H4 (cell line): ENCODE data around the gene TMEM229B. TPM values are rescaled to one million over a fixed set of nuclear protein-coding genes. Genes with fewer than 3 reads are reported as not detected.
A peak's percentile ranks its signal among the peaks of the same experiment; 100 is the strongest.
"Not testable (repeated sequence)": the region's sequence is repeated elsewhere in the genome, so short reads cannot be mapped to it uniquely, and the experiment has no call there.

Experiments
- DNase-seq: peaks from one replicate; pipeline ENCODE4 v3.0.0-alpha.2; 2015; ENCODE audit warnings: low spot score
- total RNA-seq: library from RNA; depleted of rRNA; stranded (reverse); fragments of >200 nt; shearing (Covaris generic); gene quantifications from 2 replicates; pipeline ENCODE4 v1.2.3, GENCODE V29; 2014

The TMEM229B gene
- total RNA-seq, 1 experiment from 2014 or later, result 5.7 TPM

DNA sequence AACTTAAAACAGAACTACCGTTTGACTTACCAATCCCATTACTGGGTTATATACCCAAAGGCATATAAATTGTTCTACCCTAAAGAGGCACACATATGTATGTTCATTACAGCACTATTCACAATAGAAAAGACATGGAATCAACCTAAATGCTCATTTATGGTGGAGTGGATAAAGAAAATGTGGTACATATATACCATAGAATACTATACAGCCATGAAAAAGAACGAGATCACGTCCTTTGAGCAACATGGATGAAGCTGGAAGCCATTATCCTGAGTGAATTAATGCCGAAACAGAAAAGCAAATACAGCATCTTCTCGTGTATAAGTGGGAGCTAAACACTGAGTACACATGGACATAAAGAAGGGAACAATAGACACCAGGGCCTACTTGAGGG is 31.8 kb downstream of the TMEM229B start:
- no peak for DNase-seq

DNA sequence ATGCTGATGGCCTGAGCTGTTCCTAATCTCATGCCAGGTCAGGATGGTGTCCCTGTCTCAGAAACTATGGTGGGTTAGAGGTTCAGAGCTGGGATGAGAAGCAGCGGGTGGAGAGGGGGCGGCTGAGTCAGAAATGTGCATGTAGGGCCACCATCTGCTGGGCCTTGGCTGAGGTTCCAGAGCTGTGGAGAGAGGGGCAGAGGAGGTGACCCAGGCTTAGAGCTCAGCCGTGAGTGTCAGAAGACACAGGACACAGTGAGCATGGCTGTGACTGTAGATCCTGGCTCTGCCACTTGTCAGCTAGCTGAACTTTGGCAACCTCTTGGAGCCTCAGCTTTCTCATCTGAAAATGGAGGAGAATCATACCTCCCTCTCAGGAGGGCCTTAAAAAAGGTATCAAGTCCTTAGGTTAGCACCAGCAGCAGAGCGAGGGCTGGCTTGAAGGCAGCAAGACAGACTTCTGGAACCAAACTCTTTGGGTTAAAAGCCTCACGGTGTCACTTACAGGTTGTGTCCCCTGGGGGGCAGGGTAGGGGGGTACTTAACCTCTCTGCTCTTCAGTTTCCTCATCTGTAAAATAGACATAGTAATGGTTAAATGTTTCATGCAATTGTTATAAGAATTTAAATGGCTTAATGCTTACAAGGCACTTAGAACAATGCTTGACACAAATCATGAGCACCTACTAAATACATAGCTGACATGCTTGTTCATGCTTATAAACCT is 34.8 kb downstream of the TMEM229B start:
- no peak for DNase-seq

DNA sequence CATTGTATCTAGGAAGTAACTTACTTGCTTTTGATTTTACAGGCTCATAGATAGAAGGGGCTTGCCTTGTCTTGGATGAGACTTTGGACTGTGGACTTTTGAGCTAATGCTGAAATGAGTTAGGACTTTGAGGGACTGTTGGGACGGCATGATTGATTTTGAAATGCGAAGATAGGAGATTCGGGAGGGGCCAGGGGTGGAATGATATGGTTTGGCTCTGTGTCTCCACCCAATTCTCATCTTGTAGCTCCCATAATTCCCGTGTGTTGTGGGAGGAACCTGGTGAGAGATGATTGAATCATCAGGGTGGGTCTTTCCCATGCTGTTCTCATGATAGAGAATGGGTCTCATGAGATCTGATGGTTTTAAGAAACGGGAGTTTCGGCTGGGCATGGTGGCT is 36.9 kb downstream of the TMEM229B start:
- not testable (repeated sequence) for DNase-seq

DNA sequence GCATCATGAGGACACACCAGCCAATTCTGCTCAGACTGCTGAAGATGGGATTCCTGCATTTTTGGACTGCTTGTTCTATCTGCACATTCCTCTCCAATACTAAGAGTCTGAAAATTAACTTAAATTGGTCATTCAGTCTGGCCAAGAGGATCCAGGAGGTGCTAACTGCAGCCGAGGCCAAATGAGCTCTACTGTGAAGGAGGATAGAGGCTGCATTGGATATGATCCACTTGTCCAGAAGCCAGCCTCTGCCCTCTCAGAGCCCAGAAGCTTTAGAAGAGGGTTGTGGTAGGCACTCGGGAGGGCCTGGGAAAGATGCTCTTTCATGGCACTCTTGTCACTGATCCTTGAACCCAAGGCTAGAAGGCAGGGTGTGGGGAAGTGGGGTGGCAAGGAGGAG is 39.4 kb downstream of the TMEM229B start:
- DNase-seq, result no peak

DNA sequence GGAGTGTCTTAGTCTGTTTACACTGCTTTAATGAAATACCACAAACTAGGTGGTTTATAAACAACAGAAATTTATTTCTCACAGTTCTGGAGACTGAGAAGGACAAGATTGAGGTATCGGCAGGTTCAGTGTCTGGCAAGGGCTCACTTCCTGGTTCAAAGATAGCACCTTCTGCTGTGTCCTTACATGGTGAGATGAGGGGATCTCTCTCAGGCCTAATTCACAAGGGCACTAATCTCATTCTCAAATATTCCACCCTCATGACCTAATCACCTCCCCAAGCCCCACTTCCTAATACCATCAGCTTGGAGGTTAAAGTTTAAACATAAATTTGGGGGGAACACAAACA is 41.5 kb downstream of the TMEM229B start:
- no peak for DNase-seq

DNA sequence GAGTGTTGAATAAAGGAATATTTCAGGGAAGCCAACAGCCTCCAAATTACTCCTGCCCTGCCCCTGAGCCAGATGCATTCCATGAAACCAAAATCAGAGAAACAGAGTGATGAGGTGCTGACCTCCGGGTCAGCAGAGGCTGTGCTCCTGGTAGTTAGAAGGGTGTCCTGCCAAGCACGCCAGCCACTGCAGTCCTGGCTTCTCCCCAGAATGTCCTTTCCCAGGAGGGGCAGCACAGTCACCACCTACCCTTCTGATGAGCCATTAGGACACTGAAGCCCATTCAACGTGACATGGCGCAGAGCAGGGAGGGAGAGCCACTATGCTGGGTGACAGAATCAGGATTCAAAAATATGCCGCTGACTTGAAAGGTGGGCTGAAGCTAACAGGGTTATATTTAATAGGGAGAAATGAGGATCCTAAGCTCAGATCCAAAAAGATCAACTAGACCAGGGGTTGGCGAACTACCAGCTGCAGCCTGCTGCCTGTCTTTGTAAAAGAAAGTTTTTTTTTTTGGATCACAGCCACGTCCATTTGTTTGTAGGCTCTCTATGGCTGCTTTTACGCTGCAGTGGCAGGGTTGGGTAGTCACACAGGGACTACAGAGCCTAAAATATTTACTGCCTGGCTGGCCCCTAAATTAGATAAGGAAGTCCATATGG is 42.0 kb downstream of the TMEM229B start:
- DNase-seq, result no peak

DNA sequence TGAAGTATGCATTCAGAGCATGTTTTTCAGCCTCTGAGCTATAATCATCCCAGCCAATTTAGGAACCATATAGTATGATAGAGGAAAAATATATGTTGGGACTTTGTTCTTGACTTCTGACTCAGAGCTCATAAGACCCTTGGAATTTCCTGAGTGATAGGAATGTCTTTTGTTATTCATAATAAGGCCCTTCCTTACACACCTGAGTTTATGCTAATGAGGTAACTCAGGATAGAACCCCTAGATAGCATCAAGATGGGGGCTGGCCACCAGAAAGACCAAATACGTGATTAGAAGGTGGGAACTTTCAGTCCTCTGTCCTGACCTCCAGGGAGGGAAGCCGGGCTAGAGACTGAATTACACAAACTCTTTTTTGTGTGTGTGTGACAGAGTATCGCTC is 44.1 kb downstream of the TMEM229B start:
- no peak for DNase-seq

DNA sequence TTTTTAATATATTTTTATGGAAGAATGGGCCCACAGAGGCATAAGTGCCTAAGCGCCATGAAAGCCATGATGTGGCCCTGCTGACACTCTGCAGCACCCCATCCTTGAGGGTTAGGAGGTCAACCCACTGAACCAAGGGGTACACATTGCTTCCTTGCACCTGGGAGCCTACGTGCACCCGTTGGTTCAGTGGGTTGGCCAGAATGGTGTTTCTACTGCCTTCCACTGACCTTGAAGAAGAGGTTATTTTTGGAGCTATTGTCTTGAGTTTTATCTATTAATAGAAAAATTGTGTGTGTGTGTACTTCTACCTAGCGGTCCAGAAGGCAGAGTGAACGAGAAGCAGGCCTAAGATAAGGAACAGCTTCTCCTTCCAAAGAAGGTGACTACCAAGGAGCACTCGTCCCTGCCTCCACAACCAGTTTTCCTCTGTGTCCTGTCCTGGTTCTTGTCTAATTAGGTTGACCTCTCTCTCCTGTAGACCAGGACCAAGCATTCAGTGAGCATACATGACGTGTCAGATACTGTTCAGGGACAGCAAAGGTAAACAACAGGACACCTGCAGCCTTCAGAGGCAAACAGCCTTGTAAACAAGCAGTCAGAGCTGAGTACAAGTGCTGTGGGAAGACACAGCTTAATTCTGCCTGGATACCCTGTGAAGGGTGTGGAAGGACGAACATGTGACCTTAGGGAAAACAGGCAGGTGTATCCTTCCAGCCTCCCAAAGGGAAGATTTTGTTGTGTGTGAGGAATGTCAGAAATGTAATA is 46.2 kb downstream of the TMEM229B start:
- DNase-seq, result no peak

DNA sequence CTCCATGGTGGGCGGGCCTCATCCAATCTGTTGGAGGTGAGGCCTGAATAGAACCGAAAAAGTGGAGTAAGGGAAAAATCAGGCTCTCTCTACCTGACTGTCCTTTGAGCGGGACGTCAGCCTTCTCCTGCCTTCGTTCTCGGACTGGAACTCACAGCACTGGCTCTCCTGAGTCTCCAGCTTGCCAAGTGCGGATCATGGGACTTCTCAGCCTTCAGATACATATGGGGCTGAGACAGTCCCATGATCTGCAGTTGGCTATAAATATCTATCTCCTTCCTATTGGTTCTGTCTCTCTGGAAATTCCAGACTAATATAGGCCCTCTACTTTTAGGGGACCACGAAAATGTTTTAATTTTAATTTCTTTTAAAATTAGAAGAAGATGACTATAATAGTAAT is 46.8 kb downstream of the TMEM229B start:
- DNase-seq, result no peak

DNA sequence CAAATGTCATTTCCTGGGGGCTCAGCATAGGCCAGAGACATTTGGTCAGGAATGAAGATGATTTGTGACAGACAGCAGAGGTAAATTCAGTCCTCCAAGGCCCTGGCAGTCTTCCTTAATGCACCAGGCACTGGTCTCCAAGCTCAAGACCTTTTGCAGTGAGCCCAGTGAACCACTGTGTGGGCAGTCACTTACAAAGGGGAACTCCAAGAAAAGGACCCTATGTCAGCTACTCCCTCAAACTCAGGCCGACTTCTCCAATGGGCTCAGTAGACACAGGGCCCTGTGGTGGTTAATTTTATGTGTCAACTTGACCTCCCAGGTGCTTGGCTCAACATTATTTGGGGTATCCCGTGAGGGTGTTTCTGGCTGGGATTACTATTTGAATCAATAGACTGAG is 47.3 kb downstream of the TMEM229B start:
- DNase-seq, result no peak

DNA sequence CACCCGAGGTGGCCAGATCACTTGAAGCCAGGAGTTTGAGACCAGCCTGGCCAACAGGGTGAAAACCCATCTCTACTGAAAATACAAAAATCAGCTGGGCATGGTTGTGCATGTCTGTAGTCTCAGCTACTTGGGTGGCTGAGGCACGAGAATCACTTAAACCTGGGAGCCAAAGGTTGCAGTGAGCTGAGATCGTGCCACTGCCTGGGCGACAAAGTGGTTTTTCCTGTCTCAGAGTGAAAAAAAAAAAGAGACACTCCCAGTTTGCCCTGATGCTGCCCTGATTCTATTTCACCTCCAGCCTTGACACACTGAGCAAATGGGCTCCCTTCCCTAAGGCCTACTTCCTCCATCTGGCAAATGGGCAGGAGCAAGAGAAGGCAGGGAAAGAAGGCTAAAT is 48.0 kb downstream of the TMEM229B start:
- no peak for DNase-seq

DNA sequence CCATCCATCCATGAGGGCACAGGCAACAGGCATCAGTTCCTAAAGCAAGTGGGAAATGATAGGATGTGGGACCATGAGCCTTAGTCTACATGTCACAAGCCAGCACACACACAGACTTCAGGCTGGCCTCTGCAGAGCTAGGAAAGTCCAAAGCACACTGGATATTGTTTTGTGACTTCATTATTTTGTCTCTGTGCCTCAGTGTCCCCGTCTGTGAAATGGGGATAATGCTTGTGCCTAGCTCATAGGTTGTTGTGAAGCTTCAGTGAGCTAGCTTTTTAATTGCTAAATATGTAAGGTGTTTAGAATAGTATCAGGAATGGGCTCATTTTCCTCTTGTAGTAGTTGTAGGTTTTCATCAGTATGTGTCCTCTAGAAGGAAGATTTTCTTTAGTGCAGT is 49.6 kb downstream of the TMEM229B start:
- DNase-seq, result no peak

DNA sequence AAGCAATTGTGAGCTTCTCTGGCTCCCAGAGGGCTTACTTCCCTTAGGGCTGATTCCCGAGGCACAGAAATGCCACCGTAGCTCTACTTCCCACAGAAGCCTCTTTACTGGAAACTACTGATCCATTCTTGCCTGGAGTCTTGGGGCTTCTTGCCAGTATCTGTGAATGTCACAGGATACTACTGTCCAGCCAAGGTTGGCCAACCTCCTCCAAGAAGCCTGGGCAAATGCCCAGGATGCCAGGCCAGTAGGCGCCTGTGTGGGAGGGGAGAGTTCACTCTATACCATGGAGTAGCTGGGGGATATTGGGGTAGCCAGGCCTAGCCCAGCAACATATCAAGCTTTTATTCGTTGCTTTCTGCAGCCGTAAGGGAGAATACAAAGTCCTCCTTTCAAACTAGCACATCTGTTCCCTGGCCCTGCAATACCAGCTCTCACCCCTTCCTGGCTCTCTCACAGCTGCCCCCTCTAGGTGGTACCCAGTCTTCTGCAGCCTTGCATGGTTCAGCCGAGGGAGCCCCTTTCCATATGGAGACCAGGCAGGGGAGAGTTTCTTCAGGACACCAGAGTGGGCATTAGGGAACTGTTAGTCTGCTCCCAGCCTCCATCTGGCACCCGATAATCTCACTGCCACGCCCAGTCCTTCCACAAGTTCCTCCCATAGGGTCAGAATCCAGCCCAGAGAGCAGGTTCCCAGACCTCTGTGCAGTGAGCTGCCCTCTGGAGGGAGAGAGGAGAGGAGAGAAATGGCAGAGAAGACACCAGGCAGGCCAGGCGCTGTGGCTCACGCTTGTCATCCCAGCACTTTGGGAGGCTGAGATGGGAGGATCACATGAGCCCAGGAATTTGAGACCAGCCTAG is 52.3 kb downstream of the TMEM229B start:
- DNase-seq, result no peak

DNA sequence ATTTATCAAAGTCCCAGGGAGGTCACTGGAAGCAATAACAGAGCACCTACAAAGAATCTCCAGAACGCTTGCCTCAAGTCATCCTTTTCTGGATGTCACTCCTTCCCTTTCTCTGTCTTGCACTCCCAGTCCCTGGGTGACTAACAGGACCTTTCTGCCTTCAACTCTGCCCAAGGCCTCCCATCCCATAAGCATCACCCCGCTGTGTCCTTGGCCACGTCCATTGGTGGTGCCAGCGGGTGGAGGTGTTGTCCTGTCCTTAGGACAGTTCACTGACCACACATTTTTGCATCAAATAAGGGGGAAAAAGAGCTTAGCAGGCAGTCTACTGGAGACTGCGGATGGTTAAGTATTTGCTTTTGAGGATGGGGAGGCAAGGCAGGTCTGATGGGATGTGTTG is 52.9 kb downstream of the TMEM229B start:
- no peak for DNase-seq

DNA sequence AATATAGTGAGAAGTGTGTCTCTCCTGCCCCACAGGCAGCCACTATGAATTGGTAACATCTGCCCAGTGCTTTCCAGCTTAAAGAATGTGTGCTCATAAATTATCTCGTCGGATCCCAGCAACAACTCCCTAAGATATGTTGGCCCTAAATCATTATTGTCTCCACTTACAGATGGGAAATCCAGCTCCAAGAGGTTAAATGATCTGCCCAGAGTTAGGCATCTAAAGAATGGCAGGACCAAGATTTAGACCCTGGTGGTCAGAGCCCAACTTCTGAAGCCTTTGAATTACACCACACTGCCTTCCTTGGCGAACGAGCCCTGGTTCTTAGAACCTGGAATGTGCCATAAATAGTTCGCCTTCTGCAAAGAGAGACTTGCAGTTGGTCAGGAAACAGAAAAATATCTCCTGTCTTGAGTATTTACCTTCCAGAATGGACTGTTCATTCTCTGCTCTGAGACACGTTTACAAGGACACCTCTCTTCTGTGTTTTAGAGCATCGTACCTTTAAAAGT is 56.4 kb downstream of the TMEM229B start:
- no peak for DNase-seq

DNA sequence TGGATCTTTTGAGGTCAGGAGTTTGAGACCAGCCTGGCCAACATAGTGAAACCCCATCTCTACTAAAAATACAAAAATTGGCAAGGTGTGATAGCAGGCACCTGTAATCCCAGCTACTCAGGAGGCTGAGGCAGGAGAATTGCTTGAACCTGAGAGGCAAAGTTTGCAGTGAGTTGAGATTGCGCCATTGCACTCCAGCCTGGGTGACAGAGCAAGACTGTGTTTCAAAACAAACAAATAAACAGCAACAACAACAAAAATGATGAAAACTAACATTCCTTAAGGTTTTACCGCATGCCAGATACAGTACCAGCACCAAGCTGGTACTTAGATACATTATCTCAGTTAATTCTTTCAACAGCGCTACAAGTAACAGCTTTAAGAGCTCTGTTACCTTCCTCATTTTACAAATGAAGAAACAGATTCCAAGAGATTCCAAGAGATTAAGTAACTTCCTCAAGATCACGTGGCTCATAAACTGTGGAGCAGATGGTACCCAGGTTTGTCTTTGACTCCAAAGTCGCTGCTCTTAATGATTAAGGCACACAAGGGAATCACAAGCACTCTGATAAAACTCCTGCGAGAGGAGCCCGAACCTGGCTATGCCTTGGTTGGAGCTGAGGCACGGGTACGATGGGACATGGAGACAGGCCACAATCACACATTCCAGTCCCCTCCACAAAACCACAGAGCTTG is 58.9 kb downstream of the TMEM229B start:
- DNase-seq, result no peak

DNA sequence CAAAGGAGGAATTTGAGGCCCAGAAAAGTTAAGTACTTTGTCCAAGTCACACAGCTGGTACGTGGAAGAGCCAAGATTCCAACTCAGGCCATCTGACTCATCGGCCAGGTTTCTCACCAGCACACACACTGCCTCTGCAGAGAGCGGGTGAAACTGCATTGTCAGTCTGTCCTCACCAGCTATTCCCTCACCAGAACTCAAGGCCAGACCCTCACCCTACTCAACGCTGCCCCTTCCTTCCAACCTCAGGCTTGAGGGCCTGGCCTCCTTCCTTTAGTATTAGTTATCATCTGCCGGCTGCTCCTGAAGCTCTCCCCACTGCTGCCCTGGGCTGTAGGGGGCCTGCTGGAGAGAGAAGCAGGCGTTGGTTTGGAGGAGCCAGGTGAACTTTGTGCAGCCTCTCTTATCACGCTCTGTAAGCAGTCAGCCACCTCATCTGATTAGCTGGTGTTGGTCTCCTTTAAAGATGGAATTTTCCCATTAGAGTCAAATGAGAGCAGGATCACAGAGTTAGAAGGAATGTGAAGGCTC is 60.0 kb downstream of the TMEM229B start:
- DNase-seq, result peak; percentile 63

DNA sequence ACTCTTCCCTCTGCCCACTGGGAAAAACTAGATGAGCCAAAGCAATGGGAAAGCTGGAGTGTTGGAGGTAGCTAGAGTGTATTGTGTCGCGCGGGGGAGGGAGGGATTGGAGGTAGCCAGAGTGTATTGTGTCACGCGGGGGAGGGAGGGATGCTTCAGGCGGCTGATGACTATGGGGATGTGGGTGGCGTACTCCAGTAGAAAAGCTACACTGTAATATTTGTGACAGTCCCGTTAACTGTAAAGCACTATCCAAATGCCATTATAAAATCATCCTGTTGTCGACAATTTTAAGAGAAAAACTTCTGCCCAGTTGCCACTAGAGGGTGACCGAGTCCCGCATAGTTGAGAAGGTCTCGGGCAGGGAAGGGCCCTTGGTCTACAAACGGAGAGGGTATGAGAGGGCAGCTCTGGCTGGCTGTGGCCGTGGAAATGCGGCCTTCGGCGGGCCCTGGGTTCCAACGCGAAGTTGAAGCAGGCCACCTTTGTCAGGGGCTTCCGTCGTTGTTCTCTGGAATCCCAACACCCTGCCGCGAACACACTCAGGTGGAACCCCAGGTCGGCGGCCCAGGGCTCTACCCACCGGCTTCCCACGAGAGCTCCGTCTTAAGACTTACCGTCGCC is 61.4 kb downstream of the TMEM229B start:
- DNase-seq, result peak; percentile 78

DNA sequence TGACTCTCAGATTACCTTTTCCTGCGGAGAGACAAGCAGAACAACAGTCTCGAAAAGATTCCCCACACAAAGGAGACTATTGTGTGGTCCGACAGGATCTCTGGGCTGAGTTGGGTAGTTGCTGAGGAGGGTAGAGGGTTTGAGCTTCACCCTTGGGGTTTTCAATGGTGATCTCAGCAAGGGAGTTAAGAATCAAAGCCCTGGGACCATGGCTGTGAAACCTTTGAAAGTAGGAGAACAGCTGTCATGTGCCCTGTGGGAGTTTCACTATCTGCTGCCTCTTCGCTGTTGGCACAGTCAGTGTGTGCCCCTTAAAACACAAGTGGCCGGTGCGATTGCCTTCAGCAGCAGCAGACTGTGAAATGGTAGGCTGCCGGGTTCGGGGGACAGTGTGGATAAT is 62.4 kb downstream of the TMEM229B start:
- DNase-seq, result no peak

DNA sequence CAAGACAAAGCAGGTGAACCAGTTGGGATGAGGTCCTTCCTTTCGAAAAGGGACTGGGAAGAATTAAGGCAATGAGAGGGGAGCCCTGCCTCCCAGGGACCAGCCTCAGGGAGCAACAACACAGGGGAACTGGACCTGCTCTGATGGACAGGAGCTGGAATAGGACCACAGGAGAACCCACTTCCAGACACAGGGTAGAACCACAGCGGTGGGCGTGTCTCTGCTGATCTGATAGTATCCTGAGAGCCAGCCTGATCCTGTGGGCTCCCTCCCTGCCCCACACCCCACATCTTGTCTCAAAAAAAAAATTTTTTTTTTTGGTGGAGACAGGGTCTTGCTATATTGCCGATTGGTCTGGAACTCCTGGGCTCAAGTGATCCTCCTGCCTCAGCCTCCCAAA is 62.9 kb downstream of the TMEM229B start:
- DNase-seq, result no peak

DNA sequence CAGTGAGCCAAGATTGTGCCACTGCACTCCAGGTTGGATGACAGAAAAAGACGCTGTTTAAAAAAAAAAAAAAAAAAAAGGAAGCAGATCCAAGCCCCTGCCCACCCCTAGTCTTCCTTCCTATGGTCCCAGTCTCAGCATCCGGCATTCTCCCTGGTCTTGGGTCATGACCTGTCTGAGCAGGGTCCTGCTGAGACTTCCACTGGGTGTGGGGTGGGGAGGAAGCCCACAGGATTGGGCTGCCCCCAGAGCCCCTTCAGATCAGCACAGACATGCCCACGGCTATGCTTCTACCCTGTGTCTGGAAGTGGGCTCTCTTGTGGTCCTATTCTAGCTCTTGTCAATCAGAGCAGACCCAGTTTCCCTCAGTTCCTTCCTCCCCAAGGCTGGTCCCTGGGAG is 64.0 kb downstream of the TMEM229B start:
- DNase-seq, result no peak
